ENCODE data around the gene LTO1. TPM values are rescaled to one million over a fixed set of nuclear protein-coding genes. Genes with fewer than 3 reads are reported as not detected.

LTO1 gene
- polyA plus RNA-seq, 1 of the 3 experiments (the other 2 are of a cell fraction) = 30.8 TPM

GRCh38 chr11:69715446-69715845, 40.3 kb upstream of the LTO1 start:
- 63% methylated on average over 7 of the region's 19 CpGs for WGBS (ENCODE audit: low lambda C conversion rate)
- no peaks in the 10 kb centered on the region for H3K79me2 ChIP-seq (ENCODE audit: insufficient read depth)
- no peak overlapping the region for H3K4me2 ChIP-seq
- H3K27me3 ChIP-seq (ENCODE audit: insufficient read depth) = peaks cover 14% of the 10 kb centered on the region; the same call in 1 of the 2 replicates
- no peaks in the 10 kb centered on the region for H3F3A ChIP-seq (replicated peaks; ENCODE audit: insufficient read depth)
- H3K9ac ChIP-seq = no peak overlapping the region
- DNase-seq = no peak
- no peak overlapping the region for H3K4me3 ChIP-seq (ENCODE audit: low read depth in 2 of 2, low read length in 1 of 2)
- H3K9me3 ChIP-seq = no peaks in the 10 kb centered on the region
- ChIA-PET CTCF (interaction anchor here (0.8 to 3.8 kb wide), 10 partner anchors 10 to 481 kb away, joined by 3 to 23 read pairs (median 3); partner anchors contain the start of genes FGF19 and FGF4), POLR2A (no interaction called here)
- no peak for TF ChIP-seq USF1 (IDR thresholded peaks at IDR 0.05; ENCODE audit: borderline replicate concordance, low read depth)
- no peak for TF ChIP-seq GABPA (IDR thresholded peaks at IDR 0.05; ENCODE audit: low read depth)
- no peak for TF ChIP-seq CTCF (IDR thresholded peaks at IDR 0.05)
- no peak for TF ChIP-seq ELF1 (IDR thresholded peaks at IDR 0.05)
- TF ChIP-seq RXRA (IDR thresholded peaks at IDR 0.05; ENCODE audit: borderline replicate concordance, low read depth) = no peak
- no peak for TF ChIP-seq YY1 (IDR thresholded peaks at IDR 0.05; ENCODE audit: low read depth)
- no peak for TF ChIP-seq TCF12 (IDR thresholded peaks at IDR 0.05)
- no peak for TF ChIP-seq USF2 (IDR thresholded peaks at IDR 0.05; ENCODE audit: borderline replicate concordance, low read depth, low read length)
- TF ChIP-seq FOXJ3 (CRISPR knock-in tag; IDR thresholded peaks at IDR 0.05) = no peak
- no peak overlapping the region for H2AFZ ChIP-seq (ENCODE audit: low read depth)
- no peak overlapping the region for H3K27ac ChIP-seq (ENCODE audit: low read depth in 2 of 2, low read length in 1 of 2)
- no peaks in the 10 kb centered on the region for H3K36me3 ChIP-seq (replicated peaks in 1 of 2; ENCODE audit: control insufficient read depth in 1 of 2, insufficient read depth in 2 of 2, low read length in 1 of 2)
- H3K4me1 ChIP-seq (ENCODE audit: control insufficient read depth in 1 of 2, insufficient read depth in 2 of 2, low read depth in 1 of 2, low read length in 1 of 2) = no peaks in the 10 kb centered on the region; a peak in 1 of 4 replicates
- no peaks in the 10 kb centered on the region for H3K9me2 ChIP-seq
- no peaks in the 10 kb centered on the region for H4K20me1 ChIP-seq (ENCODE audit: insufficient read depth)

- no peaks in the 10 kb centered on the region for H3K9me3 ChIP-seq
- H2AFZ ChIP-seq (ENCODE audit: low read depth) = no peak overlapping the region
- no peaks in the 10 kb centered on the region for H3K9me2 ChIP-seq
- ChIA-PET CTCF (interaction anchor here (1.0 to 1.3 kb wide), 2 partner anchors 177 to 198 kb away, joined by 3 read pairs; no protein-coding TSS in a partner anchor), POLR2A (no interaction called here)
- H3K4me3 ChIP-seq (ENCODE audit: low read depth in 2 of 2, low read length in 1 of 2) = no peak overlapping the region
- no peak overlapping the region for H3K4me2 ChIP-seq
- DNase-seq = no peak
- no peaks in the 10 kb centered on the region for H3K36me3 ChIP-seq (replicated peaks in 1 of 2; ENCODE audit: control insufficient read depth in 1 of 2, insufficient read depth in 2 of 2, low read length in 1 of 2)
- no peak overlapping the region for H3K9ac ChIP-seq
- 73% methylated on average over 25 of the region's 28 CpGs for WGBS (ENCODE audit: low lambda C conversion rate)
- no peaks in the 10 kb centered on the region; a peak in 1 of 4 replicates for H3K4me1 ChIP-seq (ENCODE audit: control insufficient read depth in 1 of 2, insufficient read depth in 2 of 2, low read depth in 1 of 2, low read length in 1 of 2)
- no peaks in the 10 kb centered on the region for H4K20me1 ChIP-seq (ENCODE audit: insufficient read depth)
- H3K79me2 ChIP-seq (ENCODE audit: insufficient read depth) = no peaks in the 10 kb centered on the region
- H3F3A ChIP-seq (replicated peaks; ENCODE audit: insufficient read depth) = no peaks in the 10 kb centered on the region
- H3K27ac ChIP-seq (ENCODE audit: low read depth in 2 of 2, low read length in 1 of 2) = no peak overlapping the region
- H3K27me3 ChIP-seq (ENCODE audit: insufficient read depth) = no peaks in the 10 kb centered on the region
- TF ChIP-seq RXRA (IDR thresholded peaks at IDR 0.05; ENCODE audit: borderline replicate concordance, low read depth) (no peak), CHD2 (IDR thresholded peaks at IDR 0.05; ENCODE audit: low read length, partially characterized antibody) (no peak), SMC3 (IDR thresholded peaks at IDR 0.05; ENCODE audit: low read depth, low read length) (no peak), TCF12 (IDR thresholded peaks at IDR 0.05) (no peak), USF2 (IDR thresholded peaks at IDR 0.05; ENCODE audit: borderline replicate concordance, low read depth, low read length) (no peak), ELF1 (IDR thresholded peaks at IDR 0.05) (no peak), FOXM1 (IDR thresholded peaks at IDR 0.05; ENCODE audit: low read depth) (no peak), IRF3 (IDR thresholded peaks at IDR 0.05; ENCODE audit: low read depth, low read length) (no peak), ZBTB33 (IDR thresholded peaks at IDR 0.05; ENCODE audit: borderline replicate concordance, low read depth) (no peak), MAX (IDR thresholded peaks at IDR 0.05; ENCODE audit: low read depth) (no peak), NFIC (IDR thresholded peaks at IDR 0.05; ENCODE audit: borderline replicate concordance) (no peak), TAF1 (IDR thresholded peaks at IDR 0.05; ENCODE audit: borderline replicate concordance, low read depth, low read length) (no peak)
Observed at GRCh38 chr11:69711822-69712801, 37.0 kb upstream of the LTO1 start.
